8988T (cell line): ENCODE data around the gene HERC6.
A peak's percentile ranks its signal among the peaks of the same experiment; 100 is the strongest.
"Not testable (repeated sequence)": the region's sequence is repeated elsewhere in the genome, so short reads cannot be mapped to it uniquely, and the experiment has no call there.

Experiments used
- DNase-seq: peaks from one replicate; pipeline ENCODE4 v3.0.0; 2011

The HERC6 gene

DNA sequence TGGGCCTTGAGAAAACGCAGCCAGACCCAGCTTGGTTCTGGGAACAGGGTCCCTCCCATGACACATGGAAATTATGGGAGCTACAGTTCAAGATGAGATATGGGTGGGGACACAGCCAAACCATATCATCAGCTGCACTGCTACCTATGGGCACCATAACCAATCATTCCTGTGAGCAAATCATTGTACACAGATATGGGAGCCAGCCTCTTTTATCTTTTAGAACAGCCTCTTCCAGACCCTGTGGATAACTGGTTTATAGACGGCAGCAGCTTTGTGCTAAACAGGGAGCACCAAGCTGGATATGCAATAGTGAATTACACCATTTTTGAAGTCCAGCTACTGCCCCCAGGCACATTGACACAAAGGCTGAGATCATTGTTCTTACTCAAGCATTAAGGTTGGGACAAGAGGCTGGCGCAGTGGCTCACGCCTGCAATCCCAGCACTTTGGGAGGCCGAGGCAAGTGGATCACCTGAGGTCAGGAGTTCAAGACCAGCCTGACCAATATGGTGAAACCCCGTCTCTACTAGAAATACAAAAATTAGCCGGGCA is 69.6 kb downstream of the HERC6 start:
- DNase-seq = not testable (repeated sequence)

DNA sequence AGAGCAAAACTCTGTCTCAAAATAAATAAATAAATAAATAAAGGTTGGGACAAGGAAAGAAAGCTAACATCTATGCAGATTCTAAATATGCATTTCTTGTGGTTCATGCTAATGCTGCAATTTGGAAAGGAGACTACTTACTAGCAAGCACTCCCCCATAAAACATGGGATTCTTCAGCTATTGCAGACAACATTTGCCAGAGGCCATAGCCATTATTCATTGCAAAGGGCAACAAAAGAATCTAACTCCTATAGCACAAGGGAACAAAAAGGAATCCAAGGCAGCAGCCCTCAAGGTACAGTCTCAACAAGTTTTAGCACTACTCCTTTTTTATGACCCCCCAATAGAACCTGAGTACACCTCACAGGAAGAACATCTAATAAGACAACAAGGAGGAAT is 70.2 kb downstream of the HERC6 start:
- no peak for DNase-seq

- DNase-seq = no peak
Observed at GRCh38 chr4:88449290-88449689, 70.6 kb downstream of the HERC6 start.

DNA sequence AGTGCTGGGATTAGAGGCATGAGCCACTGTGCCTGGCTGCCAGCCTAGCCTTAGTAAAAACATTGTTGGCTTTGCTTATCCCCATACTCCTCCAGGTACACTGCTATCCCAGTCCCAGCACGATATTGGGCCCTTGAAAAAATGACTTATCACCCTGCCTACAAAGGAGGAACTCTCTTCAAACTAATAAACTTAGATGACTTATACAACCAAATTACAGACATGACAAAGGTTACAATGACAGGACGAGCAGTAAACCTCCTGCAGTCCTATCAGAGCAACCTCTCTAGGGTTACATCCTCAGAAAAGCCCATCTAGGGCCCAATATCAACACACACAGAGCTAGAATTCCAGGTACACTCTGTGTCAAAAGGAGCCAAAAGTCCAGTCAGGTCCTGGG is 72.6 kb downstream of the HERC6 start:
- DNase-seq = no peak

DNA sequence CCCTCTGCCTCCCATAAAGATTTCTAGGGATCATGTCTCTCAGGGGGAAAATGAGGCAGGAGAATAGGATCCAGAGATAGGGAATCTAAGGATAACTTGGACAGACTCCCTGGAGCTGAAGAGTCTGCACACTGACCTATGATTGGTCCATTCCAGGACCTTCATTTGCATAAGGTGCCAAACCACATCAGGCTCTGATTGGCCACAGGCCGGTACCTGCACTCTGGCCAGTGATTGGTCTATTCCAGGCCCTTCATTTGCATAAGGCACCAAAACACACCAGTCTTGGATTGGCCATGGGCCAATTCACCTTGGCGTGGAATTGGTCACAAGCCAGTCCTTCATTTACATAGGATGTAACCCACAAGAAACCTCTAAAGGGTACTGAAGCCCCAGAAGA is 74.3 kb downstream of the HERC6 start:
- no peak for DNase-seq

DNA sequence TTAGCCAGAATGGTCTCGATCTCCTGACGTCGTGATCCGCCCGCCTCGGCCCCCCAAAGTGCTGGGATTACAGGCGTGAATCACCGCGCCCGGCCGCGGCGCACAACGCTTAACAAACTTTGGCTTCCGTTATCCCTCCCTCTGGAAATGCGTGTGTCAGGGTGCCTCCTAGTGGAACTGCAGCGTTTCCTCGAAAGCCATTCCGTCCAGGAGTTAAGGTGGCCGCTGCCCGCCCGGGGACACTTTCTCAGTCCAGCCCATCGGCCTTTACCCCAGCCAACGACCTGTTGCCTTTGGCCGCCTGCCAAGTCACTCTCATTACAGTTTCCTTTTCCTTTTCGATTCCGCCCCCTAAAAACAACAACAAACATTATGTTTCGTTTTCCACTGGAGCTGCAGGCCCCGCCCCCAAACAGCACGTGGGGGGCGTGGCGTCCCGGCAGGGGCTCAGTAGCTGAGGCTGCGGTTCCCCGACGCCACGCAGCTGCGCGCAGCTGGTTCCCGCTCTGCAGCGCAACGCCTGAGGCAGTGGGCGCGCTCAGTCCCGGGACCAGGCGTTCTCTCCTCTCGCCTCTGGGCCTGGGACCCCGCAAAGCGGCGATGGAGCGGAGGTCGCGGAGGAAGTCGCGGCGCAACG is 78.1 kb downstream of the HERC6 start, which contains the start of gene HERC5:
Gene HERC5, plus strand, starts transcription at position 450 of the 637 bp plus-strand sequence. Its CDS starts 151 bp downstream, at position 601.
- DNase-seq = peak; percentile 59

DNA sequence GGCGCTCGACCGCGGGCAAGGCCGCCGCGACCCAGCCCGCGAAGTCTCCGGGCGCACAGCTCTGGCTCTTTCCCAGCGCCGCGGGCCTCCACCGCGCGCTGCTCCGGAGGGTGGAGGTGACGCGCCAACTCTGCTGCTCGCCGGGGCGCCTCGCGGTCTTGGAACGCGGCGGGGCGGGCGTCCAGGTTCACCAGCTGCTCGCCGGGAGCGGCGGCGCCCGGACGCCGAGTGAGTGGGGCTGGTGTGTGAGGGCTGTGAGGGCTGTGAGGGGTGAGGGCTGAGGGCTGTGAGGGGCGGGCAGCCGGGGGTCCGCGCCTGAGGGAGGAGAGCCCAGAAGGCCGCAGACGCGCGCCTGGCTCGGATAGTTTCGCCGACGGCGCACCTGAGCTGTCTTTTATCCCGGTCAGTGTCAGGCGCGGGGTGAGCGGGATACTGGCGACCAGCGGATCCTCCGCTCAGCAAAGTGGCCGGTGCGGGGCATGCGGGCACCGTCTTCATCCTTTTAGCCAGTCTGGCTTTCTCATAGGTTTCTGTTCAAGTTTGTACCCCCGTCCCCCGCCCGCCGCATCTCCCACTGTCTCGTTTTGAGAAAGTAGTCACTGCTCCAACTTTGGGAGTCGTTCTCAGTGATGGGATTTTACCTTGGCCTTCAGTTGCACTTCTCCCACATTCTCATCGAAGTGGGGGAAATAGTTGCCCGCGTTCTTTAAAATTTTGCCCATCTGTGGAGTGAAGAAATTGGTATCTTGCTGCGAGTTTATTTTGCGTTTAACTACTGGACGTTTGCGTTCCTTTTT is 78.9 kb downstream of the HERC6 start:
- DNase-seq = no peak

GRCh38 chr4:88458104-88458740 is 79.6 kb downstream of the HERC6 start:
- DNase-seq = no peak

- DNase-seq = no peak
Observed at GRCh38 chr4:88465653-88466192, 87.1 kb downstream of the HERC6 start.

- DNase-seq = no peak
Observed at GRCh38 chr4:88467392-88467791, 88.7 kb downstream of the HERC6 start.

DNA sequence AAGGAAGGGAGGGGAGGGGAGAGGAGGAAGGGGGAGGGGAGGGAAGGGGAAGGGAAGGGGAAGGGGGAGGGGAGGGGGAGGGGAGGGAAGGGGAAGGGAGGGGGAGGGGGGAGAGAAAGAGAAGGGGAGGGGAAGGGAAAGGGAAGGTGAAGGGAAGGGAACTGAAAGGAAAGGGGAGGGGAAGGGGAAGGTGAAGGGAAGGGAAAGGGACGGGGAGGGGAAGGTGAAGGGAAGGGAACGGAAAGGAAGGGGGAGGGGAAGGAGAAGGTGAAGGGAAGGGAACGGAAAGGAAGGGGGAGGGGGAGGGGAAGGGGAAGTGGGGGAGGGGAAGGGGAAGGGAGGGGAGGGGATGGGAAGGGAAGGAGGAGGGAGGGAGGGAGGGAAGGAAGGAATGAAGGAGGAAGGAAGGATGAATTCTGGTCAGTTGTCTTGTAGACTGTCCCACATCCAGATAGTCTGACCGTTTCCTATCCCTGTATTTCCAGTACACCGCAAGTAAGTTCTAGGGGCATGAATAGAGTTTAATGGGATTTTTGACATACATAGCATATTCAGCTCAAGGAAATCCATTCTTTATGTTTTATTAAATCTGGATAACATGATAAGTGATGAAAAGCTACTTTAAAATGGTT is 98.7 kb downstream of the HERC6 start:
- DNase-seq = no peak

GRCh38 chr4:88478247-88478646 is 99.6 kb downstream of the HERC6 start:
- no peak for DNase-seq

GRCh38 chr4:88481537-88481936 is 102.9 kb downstream of the HERC6 start:
- DNase-seq = no peak

DNA sequence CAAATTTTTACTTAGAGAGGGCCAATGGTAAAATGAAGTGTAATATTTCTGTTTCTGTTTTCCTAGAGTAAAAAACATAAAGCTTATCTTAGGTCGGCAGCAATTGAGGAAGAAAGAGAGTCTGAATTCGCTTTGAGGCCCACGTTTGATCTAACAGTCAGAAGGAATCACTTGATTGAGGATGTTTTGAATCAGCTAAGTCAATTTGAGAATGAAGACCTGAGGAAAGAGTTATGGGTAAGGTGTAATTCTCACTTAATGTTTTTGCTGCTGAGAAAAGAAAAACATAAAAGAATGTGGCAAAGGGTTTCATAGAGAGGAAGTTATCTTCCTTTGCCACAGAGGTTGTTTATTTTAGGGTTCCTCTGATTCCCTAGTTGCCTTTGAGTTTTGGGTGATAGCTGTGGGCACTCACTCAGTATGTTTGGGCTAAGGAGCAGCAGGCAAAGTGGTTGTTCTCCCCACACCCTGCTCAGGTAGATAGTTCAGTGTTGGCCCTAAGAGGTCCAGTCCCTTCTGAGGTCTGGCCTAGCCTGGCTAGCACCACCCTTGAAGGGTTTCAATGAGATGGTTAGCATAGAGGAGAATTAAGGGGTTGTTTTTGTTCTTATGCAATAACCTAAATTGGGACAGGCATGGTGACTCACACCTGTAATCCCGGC is 110.6 kb downstream of the HERC6 start:
- DNase-seq = no peak
